HPDE6-E6E7 (cell line): ENCODE measurements around the gene SLC25A51.
A peak's percentile ranks its signal among the peaks of the same experiment; 100 is the strongest.

Experiments used
- DNase-seq: peaks from one replicate; pipeline ENCODE4 v3.0.0; 2011; ENCODE audit warnings: missing footprints; ENCODE audit errors: extremely low spot score

The SLC25A51 gene, protein sequence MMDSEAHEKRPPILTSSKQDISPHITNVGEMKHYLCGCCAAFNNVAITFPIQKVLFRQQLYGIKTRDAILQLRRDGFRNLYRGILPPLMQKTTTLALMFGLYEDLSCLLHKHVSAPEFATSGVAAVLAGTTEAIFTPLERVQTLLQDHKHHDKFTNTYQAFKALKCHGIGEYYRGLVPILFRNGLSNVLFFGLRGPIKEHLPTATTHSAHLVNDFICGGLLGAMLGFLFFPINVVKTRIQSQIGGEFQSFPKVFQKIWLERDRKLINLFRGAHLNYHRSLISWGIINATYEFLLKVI

DNA sequence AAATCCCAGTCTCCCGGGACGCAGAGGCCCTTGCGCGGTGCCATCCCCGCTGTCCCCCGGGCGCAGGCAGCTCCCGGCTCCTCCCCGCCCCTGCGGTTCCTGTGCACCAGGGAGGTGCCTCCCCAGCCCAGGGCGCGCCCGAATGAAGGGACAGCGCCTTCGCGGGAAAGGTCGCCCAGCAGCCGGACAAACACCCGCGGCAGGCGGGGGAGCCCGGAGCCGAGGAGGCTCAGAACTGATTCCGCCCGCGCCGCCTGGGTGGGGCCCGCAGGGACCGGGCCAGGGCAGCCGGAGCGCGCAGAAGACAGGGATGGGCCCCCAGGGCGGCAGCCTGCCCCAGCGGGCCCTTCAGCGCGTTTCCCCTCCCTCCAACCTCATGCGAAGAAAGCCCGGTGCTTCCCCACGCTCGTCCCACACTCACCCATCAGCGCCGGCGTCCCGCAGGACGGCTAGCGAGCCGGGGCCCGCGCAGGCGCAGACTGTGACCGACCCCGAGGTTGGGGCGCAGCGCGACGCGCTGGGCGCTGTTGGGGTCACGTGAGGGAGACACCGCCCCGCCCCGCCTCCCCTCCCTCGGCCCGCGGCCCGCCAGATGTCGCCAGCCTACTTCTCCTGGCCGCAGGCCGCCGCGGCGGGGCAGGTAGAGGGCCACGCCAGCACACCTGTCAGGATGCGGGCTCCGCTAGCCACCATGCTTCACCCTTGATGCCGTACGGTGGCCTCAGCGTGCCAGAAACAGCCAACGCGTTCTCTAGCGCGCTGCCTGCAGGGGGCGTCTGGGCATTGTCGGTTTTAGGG is at the start of gene SLC25A51:
SLC25A51 (minus strand) TSS at position 481 of the 798 bp plus-strand sequence. CDS start 15,577 bp downstream, outside the sequence.
- DNase-seq: peak; percentile 92

GRCh38 chr9:37953206-37953774 is 49.4 kb upstream of the SLC25A51 start:
- DNase-seq: no peak

- DNase-seq: no peak
These were observed 48.8 kb upstream of the SLC25A51 start for GRCh38 chr9:37952731-37953130.

DNA sequence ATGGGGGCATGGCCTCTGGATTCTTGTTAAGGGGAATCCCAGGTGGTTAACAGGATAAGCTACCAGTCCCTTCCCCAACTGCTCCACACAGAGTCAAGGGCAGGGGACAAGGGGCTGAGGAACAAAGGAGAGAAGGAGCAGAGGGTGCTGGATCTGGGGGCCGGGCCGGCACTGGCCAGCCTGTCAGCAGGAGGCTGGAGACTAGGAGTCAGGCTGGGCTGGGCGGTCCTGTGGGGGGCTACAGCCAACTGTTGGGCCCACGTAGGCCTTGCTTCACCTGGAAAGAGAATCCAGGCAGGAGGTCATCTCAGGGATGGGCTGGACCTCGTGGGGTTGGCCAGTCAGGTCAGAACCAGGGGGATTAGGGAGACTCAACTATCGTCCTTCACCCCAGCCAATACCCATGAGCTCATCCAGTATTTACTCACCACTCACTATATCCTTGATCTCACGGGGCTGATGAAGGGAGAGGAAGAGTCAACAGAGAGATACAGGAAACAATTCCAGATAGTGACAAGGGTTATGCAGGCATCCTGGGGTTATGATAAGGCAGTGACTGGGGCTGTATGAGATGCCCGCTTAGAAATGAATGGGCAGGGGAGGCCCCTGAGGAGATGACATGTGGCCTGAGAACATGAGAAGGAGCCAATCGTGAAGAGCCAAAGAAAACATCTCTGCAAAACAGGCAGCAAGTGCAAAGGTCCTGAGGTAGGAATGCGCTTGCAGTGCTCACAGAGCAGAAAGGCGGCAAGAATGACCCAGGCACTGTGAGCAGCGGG is 47.9 kb upstream of the SLC25A51 start:
- no peak for DNase-seq

DNA sequence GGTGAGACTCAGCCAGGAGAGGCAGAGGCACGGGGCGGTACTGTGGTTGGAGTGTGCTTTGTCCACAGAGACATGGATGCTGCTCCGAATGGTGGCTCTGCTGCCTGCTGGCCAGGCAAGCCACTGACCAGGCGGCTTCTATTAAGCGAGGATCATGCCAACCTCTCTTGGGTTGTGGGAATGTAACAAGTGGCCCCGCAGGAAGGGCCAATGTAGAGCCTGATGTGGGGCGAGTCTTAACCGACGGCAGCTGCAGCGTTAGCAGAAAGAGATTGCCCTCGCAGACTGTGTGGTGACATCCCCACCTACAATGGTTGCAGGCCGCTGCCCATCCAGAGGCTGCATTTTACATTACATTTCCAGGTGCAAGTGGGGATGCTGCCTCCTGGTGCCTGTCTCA is 46.6 kb upstream of the SLC25A51 start:
- no peak for DNase-seq

GRCh38 chr9:37949576-37949975 is 45.6 kb upstream of the SLC25A51 start:
- DNase-seq: no peak

DNA sequence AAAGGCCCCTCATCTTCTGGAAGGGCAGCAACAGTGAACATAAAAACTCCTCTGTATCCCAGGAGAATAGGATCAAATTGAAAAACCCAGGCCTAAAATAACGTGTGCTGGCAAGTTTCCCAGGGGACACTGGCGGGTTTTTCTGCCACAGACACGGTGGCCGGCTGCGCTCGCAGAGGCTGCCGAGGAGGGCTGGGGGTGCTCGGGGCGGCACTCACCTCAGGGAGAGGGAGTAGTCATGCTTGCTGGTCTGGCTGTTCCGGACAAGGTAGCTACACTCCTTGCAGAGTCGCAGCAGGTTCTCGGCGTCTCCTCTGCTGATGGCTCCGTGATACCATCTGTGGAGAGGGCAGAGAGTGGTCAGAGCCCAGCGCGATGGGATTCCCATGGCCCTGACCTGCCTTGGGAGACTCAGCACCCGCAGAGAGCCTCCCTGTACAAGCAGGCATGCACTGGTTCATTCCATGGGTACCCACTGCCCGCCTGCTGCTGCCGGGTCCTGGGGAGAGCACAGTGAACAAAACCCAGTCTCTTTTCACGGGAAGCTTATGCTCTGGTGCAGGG is 44.6 kb upstream of the SLC25A51 start:
- no peak for DNase-seq

GRCh38 chr9:37947977-37948376 is 44.0 kb upstream of the SLC25A51 start:
- DNase-seq: no peak

GRCh38 chr9:37947471-37947870 is 43.5 kb upstream of the SLC25A51 start:
- no peak for DNase-seq

GRCh38 chr9:37946971-37947370 is 43.0 kb upstream of the SLC25A51 start:
- DNase-seq: no peak

- no peak for DNase-seq
These were observed 42.1 kb upstream of the SLC25A51 start for GRCh38 chr9:37946041-37946440.

- no peak for DNase-seq
These were observed 40.9 kb upstream of the SLC25A51 start for GRCh38 chr9:37944671-37945481.

- no peak for DNase-seq
These were observed 40.3 kb upstream of the SLC25A51 start for GRCh38 chr9:37944266-37944650.

- no peak for DNase-seq
These were observed 39.7 kb upstream of the SLC25A51 start for GRCh38 chr9:37943345-37944265.

GRCh38 chr9:37942621-37943344 is 38.9 kb upstream of the SLC25A51 start:
- DNase-seq: no peak

- no peak for DNase-seq
These were observed 37.3 kb upstream of the SLC25A51 start for GRCh38 chr9:37941253-37941652.

- DNase-seq: no peak
These were observed 35.7 kb upstream of the SLC25A51 start for GRCh38 chr9:37939575-37940095.

DNA sequence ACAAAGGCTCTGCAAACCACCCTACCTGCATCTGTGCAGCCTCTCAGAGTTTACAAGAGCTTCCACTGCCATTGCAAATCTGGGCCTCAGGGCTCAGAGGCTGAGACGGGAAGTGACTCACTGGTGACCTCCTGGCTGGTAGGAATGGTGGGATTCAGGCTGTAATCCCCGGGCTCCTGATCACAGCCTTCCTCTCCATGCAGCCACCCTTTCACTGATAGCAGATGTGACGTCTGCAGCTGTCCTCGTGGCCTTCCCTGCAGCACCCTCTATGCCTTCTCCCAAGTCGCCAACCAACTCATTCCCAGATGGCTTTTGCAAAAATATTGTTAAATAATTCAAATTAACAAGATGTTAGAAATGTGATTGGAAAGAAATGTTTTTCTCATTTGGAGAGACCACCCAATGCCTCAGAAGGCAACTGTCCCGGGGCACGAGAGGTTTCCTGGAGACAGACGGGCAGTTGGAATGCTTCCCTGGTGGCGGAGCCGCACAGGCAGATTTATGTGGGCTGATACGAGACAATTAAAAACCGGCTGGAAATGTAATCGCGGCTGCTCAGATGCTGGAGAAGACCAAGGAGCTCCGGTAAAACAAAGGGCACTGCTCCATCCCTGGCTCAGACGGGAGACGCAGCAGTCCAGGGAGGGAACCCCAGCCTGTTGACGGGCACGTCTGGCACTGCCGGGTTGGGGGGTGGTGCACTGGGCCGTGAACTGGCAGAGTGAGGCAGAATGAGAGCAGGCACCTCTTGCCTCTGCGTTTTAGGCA is 34.4 kb upstream of the SLC25A51 start:
- peak; percentile 67 for DNase-seq
